ENCODE results near the gene RABEPK. TPM values are rescaled to one million over a fixed set of nuclear protein-coding genes. Genes with fewer than 3 reads are reported as not detected.
"Not testable (repeated sequence)": the region's sequence is repeated elsewhere in the genome, so short reads cannot be mapped to it uniquely, and the experiment has no call there.

The RABEPK gene
- total and polyA plus RNA-seq, 2 donors from 2014 or later, result 12.6 to 24.8 TPM

GRCh38 chr9:125156551-125156950 lies 43.8 kb upstream of the RABEPK start:
- Histone ChIP-seq H3K36me3 (ENCODE audit: control insufficient read depth in 2 of 3, insufficient read depth in 3 of 3, low read length in 3 of 3) (peaks cover 5 to 22% (median 17%) of the 10 kb centered on the region in 3 donors), H3K4me1 (ENCODE audit: control insufficient read depth in 2 of 3, insufficient read depth in 2 of 3, low read depth in 1 of 3, low read length in 3 of 3) (no peaks in the 10 kb centered on the region), H3K27me3 (ENCODE audit: control insufficient read depth, insufficient read depth, low read length) (no peaks in the 10 kb centered on the region), H3K27ac (ENCODE audit: low read depth in 2 of 2, low read length in 2 of 2) (no peak overlapping the region), H3K9ac (ENCODE audit: low read length in 3 of 3) (no peak overlapping the region), H3K4me3 (ENCODE audit: low read length in 3 of 3) (no peak overlapping the region), H3K9me3 (ENCODE audit: control insufficient read depth in 2 of 3, insufficient read depth in 1 of 3, low read length in 3 of 3) (no peaks in the 10 kb centered on the region)
- no peak for DNase-seq
- no peak for FAIRE-seq
- intact Hi-C loops (cut with DNase I), result no loop called here
- no peak for TF ChIP-seq CTCF (IDR thresholded peaks at IDR 0.05; ENCODE audit: borderline replicate concordance, extremely low read depth, insufficient read depth)

- H3K4me1 ChIP-seq (ENCODE audit: control insufficient read depth in 2 of 3, insufficient read depth in 2 of 3, low read depth in 1 of 3, low read length in 3 of 3), result no peaks in the 10 kb centered on the region
- intact Hi-C loops (cut with DNase I), result no loop called here
- no peaks in the 10 kb centered on the region for H3K27me3 ChIP-seq (ENCODE audit: control insufficient read depth, insufficient read depth, low read length)
- no peak for TF ChIP-seq CTCF (IDR thresholded peaks at IDR 0.05; ENCODE audit: borderline replicate concordance, extremely low read depth, insufficient read depth)
- no peak for DNase-seq
- no peak overlapping the region for H3K9ac ChIP-seq (ENCODE audit: low read length in 3 of 3)
- peaks cover 0 to 3% (median 3%) of the 10 kb centered on the region in 3 donors for H3K36me3 ChIP-seq (ENCODE audit: control insufficient read depth in 2 of 3, insufficient read depth in 3 of 3, low read length in 3 of 3)
- H3K9me3 ChIP-seq (ENCODE audit: control insufficient read depth in 2 of 3, insufficient read depth in 1 of 3, low read length in 3 of 3), result no peaks in the 10 kb centered on the region
- no peak for FAIRE-seq
- no peak overlapping the region for H3K27ac ChIP-seq (ENCODE audit: low read depth in 2 of 2, low read length in 2 of 2)
- no peak overlapping the region for H3K4me3 ChIP-seq (ENCODE audit: low read length in 3 of 3)
These were observed 39.6 kb upstream of the RABEPK start for GRCh38 chr9:125160750-125161149.

GRCh38 chr9:125161284-125161918 lies 38.9 kb upstream of the RABEPK start:
- DNase-seq (no peak), FAIRE-seq (no peak)
- H3K27me3 ChIP-seq (ENCODE audit: control insufficient read depth, insufficient read depth, low read length), result no peaks in the 10 kb centered on the region
- H3K27ac ChIP-seq (ENCODE audit: low read depth in 2 of 2, low read length in 2 of 2), result no peak overlapping the region
- TF ChIP-seq CTCF (IDR thresholded peaks at IDR 0.05; ENCODE audit: borderline replicate concordance, extremely low read depth, insufficient read depth), result no peak
- no peak overlapping the region for H3K9ac ChIP-seq (ENCODE audit: low read length in 3 of 3)
- intact Hi-C loops (cut with DNase I), result no loop called here
- H3K36me3 ChIP-seq (ENCODE audit: control insufficient read depth in 2 of 3, insufficient read depth in 3 of 3, low read length in 3 of 3), result peaks cover 0 to 3% (median 3%) of the 10 kb centered on the region in 3 donors
- H3K9me3 ChIP-seq (ENCODE audit: control insufficient read depth in 2 of 3, insufficient read depth in 1 of 3, low read length in 3 of 3), result no peaks in the 10 kb centered on the region
- H3K4me1 ChIP-seq (ENCODE audit: control insufficient read depth in 2 of 3, insufficient read depth in 2 of 3, low read depth in 1 of 3, low read length in 3 of 3), result no peaks in the 10 kb centered on the region
- no peak overlapping the region for H3K4me3 ChIP-seq (ENCODE audit: low read length in 3 of 3)

- H3K27me3 ChIP-seq (ENCODE audit: control insufficient read depth, insufficient read depth, low read length); H3K4me1 ChIP-seq (ENCODE audit: control insufficient read depth in 2 of 3, insufficient read depth in 2 of 3, low read depth in 1 of 3, low read length in 3 of 3); FAIRE-seq; H3K36me3 ChIP-seq (ENCODE audit: control insufficient read depth in 2 of 3, insufficient read depth in 3 of 3, low read length in 3 of 3); H3K27ac ChIP-seq (ENCODE audit: low read depth in 2 of 2, low read length in 2 of 2); DNase-seq; H3K4me3 ChIP-seq (ENCODE audit: low read length in 3 of 3); H3K9me3 ChIP-seq (ENCODE audit: control insufficient read depth in 2 of 3, insufficient read depth in 1 of 3, low read length in 3 of 3); H3K9ac ChIP-seq (ENCODE audit: low read length in 3 of 3); intact Hi-C loops (cut with DNase I): not testable (repeated sequence)
These were observed 37.5 kb upstream of the RABEPK start for GRCh38 chr9:125162891-125163290.

All from kidney (tissue), 14 donors.